ENCODE data around the gene SDHAF1.
"Not testable (repeated sequence)": the region's sequence is repeated elsewhere in the genome, so short reads cannot be mapped to it uniquely, and the experiment has no call there.

Gene SDHAF1

GRCh38 chr19:35995048-35995993 lies at the start of gene SDHAF1:
TSS of gene SDHAF1 (plus strand) at chr19:35995188. CDS start at chr19:35995275, 87 bp downstream.
- peak; percentile 91 for DNase-seq

GRCh38 chr19:35946203-35946602 lies 48.8 kb upstream of the SDHAF1 start:
- no peak for DNase-seq

- no peak for DNase-seq
These were observed 45.9 kb upstream of the SDHAF1 start for GRCh38 chr19:35949131-35949530.

GRCh38 chr19:35955881-35956634 lies 38.9 kb upstream of the SDHAF1 start:
- DNase-seq: no peak

GRCh38 chr19:35957411-35957810 lies 37.6 kb upstream of the SDHAF1 start:
- DNase-seq: not testable (repeated sequence)

- no peak for DNase-seq
These were observed 36.3 kb upstream of the SDHAF1 start for GRCh38 chr19:35958660-35959039.

GRCh38 chr19:35959040-35959967 lies 35.7 kb upstream of the SDHAF1 start:
- no peak for DNase-seq

GRCh38 chr19:35959968-35960320 lies 35.0 kb upstream of the SDHAF1 start:
- no peak for DNase-seq

- no peak for DNase-seq
These were observed 34.5 kb upstream of the SDHAF1 start for GRCh38 chr19:35960432-35960972.

- DNase-seq: no peak
These were observed 31.5 kb upstream of the SDHAF1 start for GRCh38 chr19:35963514-35963913.

GRCh38 chr19:35966771-35967170 lies 28.2 kb upstream of the SDHAF1 start:
- no peak for DNase-seq

- no peak for DNase-seq
These were observed 21.5 kb upstream of the SDHAF1 start for GRCh38 chr19:35973487-35973886.

GRCh38 chr19:35975608-35976214 lies 19.3 kb upstream of the SDHAF1 start:
- DNase-seq: peak; percentile 12

GRCh38 chr19:35977446-35978222 lies 17.4 kb upstream of the SDHAF1 start:
- DNase-seq: no peak

- no peak for DNase-seq
These were observed 16.7 kb upstream of the SDHAF1 start for GRCh38 chr19:35978271-35978670.

- DNase-seq: no peak
These were observed 16.1 kb upstream of the SDHAF1 start for GRCh38 chr19:35978832-35979365.

- DNase-seq: not testable (repeated sequence)
These were observed 14.0 kb upstream of the SDHAF1 start for GRCh38 chr19:35980997-35981396.

GRCh38 chr19:35983177-35983576 lies 11.8 kb upstream of the SDHAF1 start:
- no peak for DNase-seq

GRCh38 chr19:35986111-35986510 lies 8.9 kb upstream of the SDHAF1 start:
- DNase-seq: no peak

- DNase-seq: no peak
These were observed 8.1 kb upstream of the SDHAF1 start for GRCh38 chr19:35986664-35987570.
